Activated CD8-positive, alpha-beta memory T cell treated with anti-CD3 and anti-CD28 coated beads for 4 hours (primary cell): ENCODE measurements around the gene SFTPB.
"Not testable (repeated sequence)": the region's sequence is repeated elsewhere in the genome, so short reads cannot be mapped to it uniquely, and the experiment has no call there.

Experiments used
- DNase-seq, 2 donors: peaks; one replicate each; pipeline ENCODE4 v3.0.0-alpha.2; 2020; ENCODE audit warnings: low read depth in 2 of 2

Gene SFTPB

GRCh38 chr2:85656468-85656867, 11.5 kb downstream of the SFTPB start:
- no peak for DNase-seq

DNA sequence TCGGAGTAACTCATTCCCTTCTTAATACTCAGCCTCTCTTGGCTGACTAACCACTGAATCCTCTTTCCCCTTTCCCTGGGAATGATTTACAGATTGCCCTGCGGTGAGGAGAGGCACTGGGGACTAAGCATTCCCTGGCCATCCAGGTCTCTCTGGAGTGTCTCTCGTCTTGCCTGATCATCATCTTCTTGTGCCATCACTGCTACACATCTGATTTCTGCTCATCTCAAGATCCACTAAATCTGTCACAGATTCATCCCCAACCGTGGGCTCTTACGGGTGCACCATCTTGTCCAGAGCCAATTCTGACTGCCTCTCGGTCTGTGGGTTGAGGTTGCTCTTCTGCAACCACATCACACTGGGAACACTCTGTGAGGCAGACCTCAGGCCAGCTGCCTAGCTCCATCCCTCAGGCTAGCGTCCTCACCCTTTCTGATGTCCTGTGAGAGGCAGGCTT, 12.0 kb downstream of the SFTPB start:
- no peak for DNase-seq

DNA sequence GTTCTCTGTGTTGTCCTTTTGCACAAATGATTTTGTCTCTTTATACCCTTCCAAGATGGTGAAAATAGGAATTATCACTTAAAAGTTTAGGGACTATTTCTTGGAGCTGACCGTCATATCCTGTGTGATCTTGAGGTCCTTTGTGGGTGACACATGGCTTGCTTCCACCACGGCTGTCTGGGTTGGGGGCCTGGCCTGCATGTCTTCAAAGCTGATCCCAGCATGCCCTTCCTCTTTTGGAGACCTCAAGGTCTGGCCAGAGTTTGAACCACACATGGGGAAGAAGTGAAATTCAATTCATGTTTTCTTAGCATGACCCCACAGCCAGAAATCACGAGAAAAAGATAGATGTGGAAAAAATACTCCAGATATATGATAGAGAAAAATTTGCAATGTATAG, 14.0 kb downstream of the SFTPB start:
- DNase-seq = no peak

- no peak for DNase-seq
Observed at GRCh38 chr2:85652056-85652455, 15.9 kb downstream of the SFTPB start.

- no peak for DNase-seq
Observed at GRCh38 chr2:85651097-85651496, 16.9 kb downstream of the SFTPB start.

DNA sequence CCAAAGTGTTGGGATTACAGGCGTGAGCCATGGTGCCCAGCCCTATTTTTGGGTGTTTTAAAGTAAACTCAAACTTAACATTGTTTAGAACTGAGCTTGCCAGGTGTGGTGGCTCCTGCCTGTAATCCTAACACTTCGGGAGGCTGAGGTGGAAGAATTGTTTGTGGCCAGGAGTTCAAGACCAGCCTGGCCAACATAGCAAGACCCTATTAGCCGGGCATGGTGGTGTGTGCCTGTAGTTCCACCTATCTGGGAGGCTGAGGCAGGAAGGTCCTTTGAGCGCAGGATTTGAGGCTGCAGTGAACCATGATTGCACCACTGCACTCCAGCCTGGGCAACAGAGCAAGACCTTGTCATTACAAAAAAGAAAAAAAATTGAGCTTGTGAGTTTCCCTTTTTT, 17.5 kb downstream of the SFTPB start:
- no peak for DNase-seq

DNA sequence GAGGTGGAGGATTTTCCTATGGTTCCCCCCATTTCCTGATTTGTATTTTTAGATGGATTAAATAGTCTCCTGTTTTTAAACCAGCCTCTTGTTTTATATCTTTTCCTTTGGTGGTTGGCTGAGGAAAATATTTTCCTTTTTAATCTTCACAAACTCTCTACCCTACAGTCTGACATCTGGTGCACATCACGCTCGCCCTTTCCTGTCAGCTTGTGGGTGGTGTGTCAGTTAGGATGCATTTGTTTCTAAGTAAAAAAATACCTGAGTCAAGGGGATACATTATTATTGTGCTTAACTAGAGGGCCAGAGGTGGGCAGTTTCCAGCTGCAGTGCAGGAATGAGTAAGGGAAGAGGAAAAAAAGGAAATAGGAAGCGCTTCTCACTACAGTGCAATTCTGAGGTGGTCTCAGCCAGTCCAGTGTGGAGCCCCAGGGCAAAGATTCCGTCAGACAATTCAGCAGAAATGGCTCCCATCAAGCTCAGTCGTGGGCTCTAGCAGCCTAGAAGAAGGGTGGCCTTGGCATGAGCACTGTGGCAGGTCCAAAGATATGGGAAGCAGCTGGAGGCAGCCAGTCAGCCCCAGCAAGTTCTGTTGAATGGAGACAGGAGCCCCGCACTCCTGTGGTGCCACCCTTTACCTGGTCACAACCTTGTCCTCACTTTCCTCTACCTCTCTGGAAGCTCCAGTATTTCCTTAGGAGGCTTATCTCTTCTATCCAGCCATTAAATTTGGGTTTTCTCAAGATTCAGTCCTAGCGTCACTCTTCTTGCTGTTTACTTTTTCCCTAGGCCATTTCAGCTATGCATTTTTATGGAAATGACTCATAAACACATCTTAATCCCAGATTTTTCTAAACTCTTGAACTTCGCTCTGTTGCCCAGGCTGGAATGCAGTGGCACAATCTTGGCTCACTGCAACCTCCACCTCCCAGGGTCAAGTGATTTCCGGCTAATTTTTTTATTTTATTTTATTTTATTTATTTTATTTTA, 18.5 kb downstream of the SFTPB start:
- no peak for DNase-seq

DNA sequence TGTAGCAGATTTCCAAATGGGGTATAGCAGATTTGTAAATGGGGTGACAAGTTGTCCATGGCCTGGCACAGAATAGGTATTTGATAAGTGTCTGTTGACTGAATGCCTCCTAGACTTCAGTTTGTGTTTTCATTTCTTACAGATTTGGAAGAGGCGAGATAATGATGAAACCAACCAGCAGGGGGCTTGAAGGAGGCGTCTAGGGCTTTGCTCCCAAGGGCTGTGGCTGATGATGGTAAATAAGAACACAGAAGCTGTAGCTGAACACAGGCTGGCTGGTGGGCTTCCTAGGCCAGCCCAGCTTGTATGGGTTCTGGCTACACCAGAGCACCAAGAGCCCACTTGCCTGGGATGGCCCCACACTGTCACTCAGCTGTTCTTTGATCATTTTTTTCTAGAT, 19.4 kb downstream of the SFTPB start:
- DNase-seq = no peak

DNA sequence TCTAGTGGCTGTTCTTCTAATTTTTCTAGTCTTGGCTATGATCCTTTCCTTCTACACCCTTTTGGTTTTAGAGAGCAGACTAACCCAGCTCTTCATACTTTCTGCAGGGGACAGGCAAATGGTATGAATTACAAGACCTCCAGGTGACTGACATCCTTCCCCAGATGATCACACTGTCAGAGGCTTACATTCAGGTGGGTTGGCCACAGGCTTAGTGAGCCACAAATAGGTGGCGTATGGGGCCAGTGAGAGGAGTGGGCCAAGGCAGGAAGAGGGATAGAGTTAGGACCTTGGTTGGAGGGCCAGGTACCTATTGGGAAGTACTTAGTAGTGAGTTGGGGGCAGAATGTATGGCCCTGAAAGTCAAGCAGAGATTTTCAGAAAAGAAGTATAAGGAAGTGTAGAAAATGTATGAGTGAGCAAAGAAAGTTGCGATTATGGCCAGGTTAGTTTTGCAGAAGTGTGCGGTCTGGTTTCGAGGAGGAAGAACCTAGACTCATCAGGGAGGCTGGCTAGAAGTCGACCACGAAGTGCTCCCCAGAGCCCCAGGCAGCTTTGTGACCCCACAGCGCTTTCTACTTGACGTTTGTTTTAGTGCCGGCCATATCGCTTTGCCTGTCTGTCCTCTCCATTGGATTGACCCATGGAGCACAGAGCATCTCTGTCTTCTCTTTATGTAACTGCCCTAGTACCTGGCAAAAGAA, 20.0 kb downstream of the SFTPB start:
- DNase-seq = no peak

- DNase-seq = no peak
Observed at GRCh38 chr2:85646166-85646565, 21.8 kb downstream of the SFTPB start.

DNA sequence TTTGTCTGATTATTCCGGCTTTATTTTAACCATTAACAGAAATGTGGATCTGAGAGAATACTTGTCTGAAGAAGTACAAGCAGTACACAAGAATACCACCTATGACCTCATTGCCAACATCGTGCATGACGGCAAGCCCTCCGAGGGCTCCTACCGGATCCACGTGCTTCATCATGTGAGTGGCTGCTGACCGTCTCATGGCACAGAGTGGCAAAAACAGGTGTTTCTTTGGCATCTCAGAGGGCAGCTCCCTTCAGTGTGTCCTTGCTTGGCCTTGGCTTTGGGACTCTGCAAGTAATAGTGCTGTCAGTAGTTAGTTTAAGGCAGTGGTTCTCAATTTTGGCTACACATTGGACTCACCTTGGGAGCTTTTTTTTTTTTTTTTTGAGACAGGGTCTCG, 23.1 kb downstream of the SFTPB start:
- no peak for DNase-seq

DNA sequence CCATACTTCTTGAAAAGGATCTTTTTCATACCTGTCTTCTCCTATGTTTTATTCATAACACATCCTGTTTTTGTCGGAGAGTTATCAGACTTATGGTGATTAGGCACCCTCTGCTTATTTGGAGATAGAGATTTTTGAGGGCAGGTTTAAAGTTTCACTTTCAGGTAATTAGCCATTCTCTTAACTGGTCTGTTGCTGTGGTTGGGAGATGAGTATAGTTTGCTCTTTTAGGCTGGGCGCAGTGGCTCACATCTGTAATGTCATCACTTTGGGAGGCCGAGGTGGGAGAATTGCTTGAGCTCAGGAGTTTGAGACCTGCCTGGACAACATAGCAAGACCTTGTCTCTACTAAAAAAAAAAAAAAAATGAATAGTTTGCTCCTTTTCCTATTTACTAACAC, 25.3 kb downstream of the SFTPB start:
- no peak for DNase-seq

DNA sequence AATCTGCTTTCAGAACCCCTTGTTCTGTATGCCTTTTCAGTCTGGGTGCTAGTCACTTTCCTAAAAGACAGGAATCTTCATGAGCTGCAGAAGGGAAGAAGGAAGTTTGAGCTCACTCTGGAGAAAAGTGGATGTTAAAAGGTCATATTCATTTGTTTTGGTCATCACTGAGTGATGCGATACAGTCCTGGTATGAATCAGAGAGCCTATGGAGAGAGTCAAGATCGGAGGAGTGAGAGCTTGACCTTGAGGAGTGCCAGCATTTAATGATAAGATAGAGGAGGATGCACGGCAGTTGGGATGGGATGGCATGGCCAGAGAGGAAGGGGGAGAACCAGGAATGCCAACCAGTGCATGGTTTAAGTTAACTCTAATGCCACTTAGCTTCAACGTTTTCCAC, 32.4 kb downstream of the SFTPB start:
- no peak for DNase-seq

GRCh38 chr2:85635011-85635410, 33.0 kb downstream of the SFTPB start:
- DNase-seq = no peak

- DNase-seq = no peak
Observed at GRCh38 chr2:85631316-85631715, 36.7 kb downstream of the SFTPB start.

- DNase-seq = no peak
Observed at GRCh38 chr2:85628658-85629057, 39.3 kb downstream of the SFTPB start.

DNA sequence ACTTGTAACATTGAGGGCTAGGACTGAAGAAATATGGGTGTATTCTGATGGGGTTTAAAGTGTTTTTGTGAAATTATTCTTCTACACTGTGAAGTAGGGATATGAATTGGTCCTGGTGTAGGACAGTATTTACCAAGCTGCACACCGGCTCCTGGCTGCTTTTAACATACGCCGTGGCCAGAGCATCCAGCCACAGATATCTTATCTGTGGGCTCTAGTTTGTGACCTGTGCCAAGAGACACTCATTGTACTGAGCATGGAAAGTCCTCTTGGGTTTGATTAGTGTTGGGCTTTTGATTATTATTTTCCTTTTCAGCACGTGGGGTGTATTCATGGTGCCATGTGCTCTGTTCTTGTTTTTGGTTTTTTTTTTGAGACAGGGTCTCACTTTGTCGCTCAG, 44.0 kb downstream of the SFTPB start:
- DNase-seq = no peak

DNA sequence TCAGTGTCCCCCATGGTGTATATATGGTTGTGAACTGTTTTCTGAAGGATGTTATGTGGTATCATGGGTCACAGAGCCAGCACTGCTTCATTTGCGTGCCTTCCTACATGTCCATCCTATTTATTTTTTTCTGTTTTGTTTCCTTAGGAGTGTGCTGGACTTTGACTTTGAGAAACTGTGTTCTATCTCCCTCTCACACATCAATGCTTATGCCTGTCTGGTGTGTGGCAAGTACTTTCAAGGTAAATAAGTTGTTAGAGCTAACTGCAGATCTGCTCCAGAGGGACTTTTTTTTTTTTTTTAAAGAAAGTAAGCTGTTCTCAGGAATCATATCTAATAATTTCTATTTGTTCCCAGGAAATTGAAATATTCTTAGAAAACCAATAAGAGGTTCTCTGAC, 46.7 kb downstream of the SFTPB start:
- no peak for DNase-seq

- no peak for DNase-seq
Observed at GRCh38 chr2:85619617-85620016, 48.4 kb downstream of the SFTPB start.

DNA sequence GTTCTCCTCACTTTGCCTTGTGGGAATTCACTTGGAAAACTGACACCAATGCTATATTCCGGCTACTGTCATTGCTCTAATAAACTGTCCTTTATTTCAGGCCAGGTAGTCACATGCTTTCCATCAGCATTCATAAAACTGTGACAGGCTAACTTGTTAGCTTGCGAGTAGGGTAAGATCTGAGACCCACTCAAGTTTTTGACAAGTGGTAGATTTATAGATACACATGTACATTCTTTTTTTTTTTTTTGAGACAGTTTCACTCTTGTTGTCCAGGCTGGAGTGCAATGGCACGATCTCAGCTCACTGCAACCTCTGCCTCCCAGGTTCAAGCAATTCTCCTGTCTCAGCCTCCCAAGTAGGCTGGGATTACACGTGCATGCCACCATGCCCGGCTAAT, 50.3 kb downstream of the SFTPB start:
- not testable (repeated sequence) for DNase-seq

- DNase-seq = no peak
Observed at GRCh38 chr2:85615413-85615728, 52.6 kb downstream of the SFTPB start.

DNA sequence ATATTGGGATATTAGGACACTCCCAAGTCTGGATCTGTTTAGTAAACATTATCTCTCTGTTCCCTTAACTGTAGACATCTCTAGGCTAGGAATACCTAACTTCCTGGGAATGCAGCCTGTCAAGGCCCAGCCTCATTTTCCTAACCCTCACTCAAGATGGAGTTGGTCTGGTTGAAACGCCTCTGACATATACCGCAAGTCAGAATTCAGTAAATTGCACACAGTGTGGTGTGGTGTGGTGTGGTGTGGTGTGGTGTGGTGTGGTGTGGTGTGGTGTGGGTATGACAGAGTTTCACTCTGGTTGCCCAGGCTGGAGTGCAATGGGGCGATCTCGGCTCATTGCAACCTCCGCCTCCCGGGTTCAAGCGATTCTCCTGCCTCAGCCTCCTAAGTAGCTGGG, 53.2 kb downstream of the SFTPB start:
- DNase-seq = not testable (repeated sequence)
